A549 (cell line): ENCODE results near the gene CEP112. TPM values are rescaled to one million over a fixed set of nuclear protein-coding genes. Genes with fewer than 3 reads are reported as not detected.
A peak's percentile ranks its signal among the peaks of the same experiment; 100 is the strongest.

Source experiments
- ATAC-seq, 2 experiments: fragments of 200-7000 bp in 1 of 2; fragments of >200 bp in 1 of 2; cut with Nextera tagmentation in 1 of 2; cut with Tn5 transposase in 1 of 2; 3 replicates each; pipeline versions ENCODE4 v1.8.0 to v1.9.1; 2018 to 2020; ENCODE audit warnings: mild to moderate bottlenecking in 1 of 2, moderate library complexity in 1 of 2
- CTCF ChIA-PET: fragments of 300-600 bp; sonication (Branson Sonifier 250); formaldehyde crosslinking; extraction: SDS; loops from one replicate; lab custom pipeline; 2021; ENCODE audit warnings: antibody characterized with exemption, inconsistent platforms; lab: Yijun Ruan, JAX
- POLR2A ChIA-PET: fragments of 350-600 bp; formaldehyde crosslinking; extraction: SDS; loops from one replicate; lab custom pipeline; 2021; ENCODE audit warnings: antibody characterized with exemption, inconsistent platforms; lab: Yijun Ruan, JAX
- DNase-seq, 2 experiments: peaks; one replicate each; pipeline versions ENCODE4 v3.0.0 to v3.0.0-alpha.2; 2011 to 2016; ENCODE audit warnings: low read depth in 1 of 2, low spot score in 1 of 2
- FAIRE-seq: peaks from 2 replicates; lab custom pipeline; 2011; peaks lifted over from hg19 to GRCh38; lab: Jason Lieb, UNC
- H3K27ac ChIP-seq, 2 experiments: fragments of >200 bp; sonication (Bioruptor Twin); formaldehyde crosslinking; 3 replicates each; pipeline ENCODE4 v1.5.1; 2016 to 2017
- H3K4me1 ChIP-seq: fragments of >200 bp; sonication (Bioruptor Twin); formaldehyde crosslinking; 3 replicates; pipeline ENCODE4 v1.6.1; 2016
- H3K4me2 ChIP-seq: fragments of >200 bp; sonication (Bioruptor Twin); formaldehyde crosslinking; 3 replicates; pipeline ENCODE4 v1.6.1; 2016
- H3K4me3 ChIP-seq: fragments of >200 bp; sonication (Bioruptor Twin); formaldehyde crosslinking; 3 replicates; pipeline ENCODE4 v1.5.1; 2016
- H3K9me3 ChIP-seq: fragments of >200 bp; sonication (Bioruptor Twin); formaldehyde crosslinking; 3 replicates; pipeline ENCODE4 v1.6.1; 2016
- BHLHE40 ChIP-seq: IDR thresholded peaks from 2 replicates; pipeline ENCODE4 v1.6.1; 2012; ENCODE audit warnings: low read depth, low read length, inconsistent platforms
- CHD2 ChIP-seq: fragments of 150-350 bp; IDR thresholded peaks from 2 replicates; pipeline ENCODE4 v1.6.1; 2014; ENCODE audit warnings: low read length; ENCODE audit not compliant: partially characterized antibody
- EHMT2 ChIP-seq: fragments of 200-600 bp; sonication (generic); IDR thresholded peaks from 2 replicates; pipeline ENCODE4 v1.6.1; 2016; ENCODE audit warnings: antibody characterized with exemption, low read depth, mild to moderate bottlenecking, moderate library complexity
- EP300 ChIP-seq, 2 experiments: fragments of >200 bp; sonication (Bioruptor Twin); formaldehyde crosslinking; IDR thresholded peaks; 2 replicates in 1 of 2; 3 replicates in 1 of 2; pipeline ENCODE4 v1.6.1; 2016 to 2017
- FOSB ChIP-seq: fragments of 250-450 bp; sonication (Bioruptor Pico); IDR thresholded peaks from 2 replicates; pipeline ENCODE4 v1.5.0; 2020; ENCODE audit warnings: mild to moderate bottlenecking, moderate library complexity
- FOSL2 ChIP-seq, 2 experiments: fragments of 450-650 bp in 1 of 2; fragments of >200 bp in 1 of 2; sonication (Bioruptor Twin) in 1 of 2; formaldehyde crosslinking; IDR thresholded peaks; 2 replicates each; pipeline versions ENCODE4 v1.5.0 to v1.6.1; 2016 to 2020; ENCODE audit warnings: mild to moderate bottlenecking in 1 of 2, moderate library complexity in 1 of 2
- HDAC2 ChIP-seq: fragments of 200-600 bp; sonication (generic); IDR thresholded peaks from 2 replicates; pipeline ENCODE4 v1.6.1; 2016
- HOXA7 ChIP-seq: fragments of 250-450 bp; sonication (Bioruptor Pico); IDR thresholded peaks from 2 replicates; pipeline ENCODE4 v1.5.0; 2020; ENCODE audit warnings: mild to moderate bottlenecking, moderate library complexity
- JUNB ChIP-seq: fragments of >200 bp; sonication (Bioruptor Twin); formaldehyde crosslinking; IDR thresholded peaks from 2 replicates; pipeline ENCODE4 v1.6.1; 2016
- KDM5A ChIP-seq: fragments of 200-600 bp; sonication (generic); IDR thresholded peaks from 2 replicates; pipeline ENCODE4 v1.6.1; 2016; ENCODE audit warnings: antibody characterized with exemption, mild to moderate bottlenecking
- MAZ ChIP-seq: fragments of 150-350 bp; IDR thresholded peaks from 2 replicates; pipeline ENCODE4 v1.6.1; 2014; ENCODE audit warnings: antibody characterized with exemption, low read depth, low read length, borderline replicate concordance
- POLR2A ChIP-seq: IDR thresholded peaks from 2 replicates; pipeline ENCODE4 v1.6.1; 2012; ENCODE audit warnings: mild to moderate bottlenecking, low read length
- RFX5 ChIP-seq: fragments of 450-650 bp; IDR thresholded peaks from 2 replicates; pipeline ENCODE4 v1.7.1; 2014; ENCODE audit warnings: antibody characterized with exemption, mild to moderate bottlenecking, moderate library complexity
- RNF2 ChIP-seq: fragments of 200-600 bp; sonication (generic); IDR thresholded peaks from 2 replicates; pipeline ENCODE4 v1.6.1; 2016; ENCODE audit warnings: low read depth, mild to moderate bottlenecking, antibody characterized with exemption, moderate library complexity, borderline replicate concordance
- SMC3 ChIP-seq: fragments of >200 bp; sonication (Bioruptor Twin); formaldehyde crosslinking; IDR thresholded peaks from 3 replicates; pipeline ENCODE4 v1.6.1; 2018; ENCODE audit warnings: inconsistent platforms
- TP53 ChIP-seq: fragments of 250-450 bp; sonication (Bioruptor Pico); IDR thresholded peaks from 2 replicates; pipeline ENCODE4 v1.5.0; 2021; ENCODE audit warnings: mild to moderate bottlenecking, moderate library complexity
- ZFP36 ChIP-seq: fragments of 450-650 bp; IDR thresholded peaks from 2 replicates; pipeline ENCODE4 v1.6.1; 2014; ENCODE audit warnings: borderline replicate concordance; ENCODE audit not compliant: partially characterized antibody
- ZSCAN20 ChIP-seq: fragments of 250-450 bp; sonication (Bioruptor Pico); IDR thresholded peaks from 2 replicates; pipeline ENCODE4 v1.8.0; 2022; ENCODE audit warnings: mild to moderate bottlenecking, moderate library complexity
- WGBS: methylation state at CpG from one replicate; pipeline ENCODE4 v1.1.6; 2017; ENCODE audit errors: missing lambda C conversion rate; 5-methylcytosine and 5-hydroxymethylcytosine counted together
- polyA plus RNA-seq, 4 experiments: library from polyadenylated mRNA; depleted of rRNA in 3 of 4; stranded (reverse); fragments of >200 nt; fragmentation: RNase III in 1 of 4; extraction: RNeasy Plus Mini Kit Qiagen cat#74134 plus additional on column Dnase treatment in 1 of 4; gene quantifications; 2 replicates in 3 of 4; 3 replicates in 1 of 4; pipeline ENCODE4 v1.2.3, GENCODE V29; 2011 to 2017
- TF ChIP-seq, protein P1 (sequence below): fragments of >200 bp; sonication (Bioruptor Twin); formaldehyde crosslinking; IDR thresholded peaks from 2 replicates; pipeline ENCODE4 v1.6.1; 2016
- TF ChIP-seq, protein P2 (sequence below): fragments of 250-450 bp; sonication (Bioruptor Pico); IDR thresholded peaks from 2 replicates; pipeline ENCODE4 v1.5.0; 2020; ENCODE audit warnings: low read depth, mild to moderate bottlenecking, moderate library complexity

Gene CEP112
- polyA plus RNA-seq, 2 of the 4 experiments (the other 2 are of a cell fraction): 9.6 to 15.2 TPM

DNA sequence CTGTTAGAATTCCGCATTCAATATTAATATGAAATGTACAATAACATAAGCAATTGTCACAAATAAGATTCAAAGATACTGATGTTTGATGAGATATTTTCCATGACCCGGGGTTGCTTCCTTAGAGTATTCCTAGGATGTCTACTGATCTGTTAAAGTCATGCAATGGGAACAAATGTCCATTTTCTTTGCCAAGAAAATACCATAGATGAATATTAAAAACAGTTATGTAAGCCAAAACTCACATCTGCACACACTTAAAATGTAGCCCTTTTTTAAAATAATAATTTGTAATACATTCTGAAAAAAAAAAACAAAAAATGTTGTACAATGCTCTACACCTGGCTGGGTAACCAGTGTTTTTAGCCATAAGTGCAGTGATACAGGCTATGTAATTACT, 371.1 kb downstream of the CEP112 start (continued):
- TF ChIP-seq MAZ: no peak

DNA sequence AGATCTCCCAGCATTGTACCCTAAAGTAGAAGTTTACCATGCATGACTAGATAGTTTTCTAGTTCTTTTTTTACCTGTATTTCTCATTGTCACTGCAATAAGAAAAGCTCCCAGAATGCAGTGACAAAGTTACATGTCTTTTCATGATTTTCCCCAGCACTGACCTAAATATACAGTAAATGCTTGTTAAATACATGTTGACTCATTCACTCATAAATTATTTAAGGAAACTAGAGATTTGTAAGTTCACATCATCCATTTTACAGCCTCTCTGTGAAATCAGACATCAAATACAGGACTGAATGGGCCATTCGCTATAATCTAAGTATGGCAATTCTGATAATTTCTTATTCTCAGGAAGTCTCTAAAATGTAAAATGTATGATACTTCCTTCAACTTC, 371.6 kb downstream of the CEP112 start:
- no peak overlapping the region for H3K4me2 ChIP-seq
- DNase-seq (no peak), ATAC-seq (no peak), FAIRE-seq (no peak)
- no peak overlapping the region for H3K4me3 ChIP-seq
- no peak overlapping the region for H3K27ac ChIP-seq
- 96% methylated on average over 1 of the region's 1 CpG for WGBS
- peaks cover 4% of the 10 kb centered on the region; the same call in 2 of the 3 replicates for H3K4me1 ChIP-seq
- TF ChIP-seq, protein P1, sequence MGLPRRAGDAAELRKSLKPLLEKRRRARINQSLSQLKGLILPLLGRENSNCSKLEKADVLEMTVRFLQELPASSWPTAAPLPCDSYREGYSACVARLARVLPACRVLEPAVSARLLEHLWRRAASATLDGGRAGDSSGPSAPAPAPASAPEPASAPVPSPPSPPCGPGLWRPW: no peak
- TF ChIP-seq HDAC2: no peak
- no peak for TF ChIP-seq FOSL2 (IDR thresholded peaks at IDR 0.05)
- TF ChIP-seq FOSL2 (CRISPR knock-in tag; IDR thresholded peaks at IDR 0.05): no peak
- TF ChIP-seq EHMT2: no peak
- no peak for TF ChIP-seq JUNB
- no peak for TF ChIP-seq KDM5A
- no peak for TF ChIP-seq ZSCAN20 (CRISPR knock-in tag)
- TF ChIP-seq RFX5: no peak
- no peak for TF ChIP-seq SMC3
- TF ChIP-seq POLR2A: no peak
- no peak for TF ChIP-seq FOSB (CRISPR knock-in tag)
- no peak for TF ChIP-seq TP53 (CRISPR knock-in tag)
- no peak for TF ChIP-seq HOXA7 (CRISPR knock-in tag)
- no peak for TF ChIP-seq CHD2
- ChIA-PET CTCF (interaction anchor here (0.6 kb wide), 1 partner anchor 579 kb away, joined by 4 read pairs; no protein-coding TSS in a partner anchor), POLR2A (no interaction called here)
- H3K9me3 ChIP-seq: no peaks in the 10 kb centered on the region

DNA sequence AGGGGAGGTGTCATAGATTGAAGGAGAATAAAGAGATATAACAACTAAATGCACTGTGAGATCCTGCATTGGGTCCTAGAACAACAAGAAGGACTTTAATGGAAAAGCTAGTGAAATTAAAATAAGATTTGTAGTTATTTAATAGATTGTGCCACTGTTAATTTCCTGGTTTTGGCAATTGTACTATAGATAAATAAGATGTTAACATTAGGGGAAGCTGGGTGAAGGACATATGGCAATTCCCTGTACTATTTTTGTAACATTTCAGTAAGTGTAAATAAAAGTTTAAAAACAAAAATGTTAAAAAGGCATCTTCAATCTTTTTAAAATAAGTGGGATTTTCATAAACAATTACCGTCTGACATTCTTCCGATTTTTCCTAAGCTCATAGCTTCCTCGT, 372.1 kb downstream of the CEP112 start:
- Histone ChIP-seq H3K4me3 (no peak overlapping the region), H3K4me1 (peaks cover 4% of the 10 kb centered on the region; the same call in 2 of the 3 replicates), H3K4me2 (no peak overlapping the region), H3K9me3 (no peaks in the 10 kb centered on the region), H3K27ac (no peak overlapping the region)
- POLR2A ChIA-PET: no interaction called here
- TF ChIP-seq RFX5 (no peak), EHMT2 (no peak)
- 37% methylated on average over 3 of the region's 3 CpGs for WGBS
- CTCF ChIA-PET: interaction anchor here (0.6 to 1.1 kb wide), 2 partner anchors 29 to 578 kb away, joined by 3 to 4 read pairs; no protein-coding TSS in a partner anchor
- DNase-seq (no peak), ATAC-seq (no peak), FAIRE-seq (peak; percentile 46)

DNA sequence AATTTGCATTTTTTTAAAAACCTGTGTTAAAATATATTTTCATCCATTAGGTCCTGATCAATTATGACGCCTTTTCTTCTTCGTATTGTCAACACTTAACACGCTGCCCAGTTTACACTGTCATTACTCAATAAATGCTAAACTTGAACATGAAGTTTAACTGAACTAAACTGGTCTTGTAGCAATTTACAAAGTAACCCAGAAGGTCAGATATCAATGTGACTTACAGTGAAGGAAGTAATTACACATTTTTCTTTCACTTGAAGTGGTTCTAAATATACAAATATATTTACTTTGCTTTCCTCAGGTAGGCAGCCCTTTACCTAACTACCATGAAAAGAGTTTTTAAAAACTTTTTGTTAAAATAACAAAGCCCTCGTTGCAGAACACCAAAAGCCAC, 374.0 kb downstream of the CEP112 start:
- H3K4me2 ChIP-seq: no peak overlapping the region
- no peak overlapping the region for H3K27ac ChIP-seq
- POLR2A ChIA-PET: no interaction called here
- H3K9me3 ChIP-seq: no peaks in the 10 kb centered on the region
- WGBS: 82% methylated on average over 4 of the region's 4 CpGs
- TF ChIP-seq ZFP36 (no peak), KDM5A (no peak), HDAC2 (no peak), RNF2 (no peak), MAZ (no peak), POLR2A (no peak), JUNB (no peak), EP300 (IDR thresholded peaks at IDR 0.05) (no peak), BHLHE40 (no peak), RFX5 (no peak), TP53 (CRISPR knock-in tag) (no peak), FOSB (CRISPR knock-in tag) (no peak)
- TF ChIP-seq, protein P2, sequence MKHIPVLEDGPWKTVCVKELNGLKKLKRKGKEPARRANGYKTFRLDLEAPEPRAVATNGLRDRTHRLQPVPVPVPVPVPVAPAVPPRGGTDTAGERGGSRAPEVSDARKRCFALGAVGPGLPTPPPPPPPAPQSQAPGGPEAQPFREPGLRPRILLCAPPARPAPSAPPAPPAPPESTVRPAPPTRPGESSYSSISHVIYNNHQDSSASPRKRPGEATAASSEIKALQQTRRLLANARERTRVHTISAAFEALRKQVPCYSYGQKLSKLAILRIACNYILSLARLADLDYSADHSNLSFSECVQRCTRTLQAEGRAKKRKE (CRISPR knock-in tag): no peak
- ATAC-seq (no peak), DNase-seq (no peak), FAIRE-seq (peak; percentile 79)
- H3K4me1 ChIP-seq: peaks cover 4% of the 10 kb centered on the region; the same call in 2 of the 3 replicates
- no peak overlapping the region for H3K4me3 ChIP-seq
- CTCF ChIA-PET: no interaction called here
